ENCODE measurements around the gene LIM2. TPM values are rescaled to one million over a fixed set of nuclear protein-coding genes. Genes with fewer than 3 reads are reported as not detected.
A peak's percentile ranks its signal among the peaks of the same experiment; 100 is the strongest.

The LIM2 gene
- total RNA-seq, 1 experiment from 2014 or later, result not detected

DNA sequence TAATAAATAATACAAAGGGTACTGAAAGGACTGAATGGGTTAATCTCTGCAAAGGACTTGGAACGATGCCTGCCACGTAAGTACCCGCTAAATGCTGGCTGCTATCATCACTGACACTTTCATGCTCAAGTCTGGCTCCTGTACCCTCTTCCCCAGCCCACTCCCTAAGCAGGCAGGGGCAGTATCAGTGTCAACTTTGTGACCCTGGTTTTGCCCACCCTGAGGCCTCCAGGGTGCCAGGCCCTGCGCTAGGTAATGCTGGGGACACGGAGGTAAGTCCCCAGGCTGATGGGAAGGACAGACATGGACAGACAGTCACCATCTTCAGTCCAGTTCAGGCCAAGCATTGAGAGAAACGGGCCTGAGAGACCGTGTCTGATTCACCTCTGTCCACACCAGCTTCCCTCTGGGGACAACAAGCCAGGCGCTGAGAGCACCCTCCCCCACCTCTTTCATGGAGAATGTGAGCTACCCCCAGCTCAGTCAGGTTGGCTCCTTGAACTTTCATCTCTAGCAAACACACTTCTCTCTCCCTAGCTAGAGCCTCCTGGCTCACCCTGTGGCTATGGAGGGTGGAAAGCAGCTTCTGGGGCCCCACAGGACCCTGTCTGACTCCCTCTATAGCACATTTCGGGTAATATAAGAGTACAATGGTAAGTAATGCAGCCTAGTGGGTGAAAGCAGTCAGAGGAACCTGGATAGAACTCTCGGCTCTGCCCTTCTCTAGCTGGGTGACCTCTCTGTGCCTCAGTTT is 22.4 kb downstream of the LIM2 start:
- Histone ChIP-seq H3K27ac (peak overlapping the region; percentile 17), H3K36me3 (ENCODE audit: low read depth) (no peaks in the 10 kb centered on the region), H3K27me3 (ENCODE audit: insufficient read depth, low read depth) (0 out of 2 replicates have a peak, but pooled peaks cover 1% of the 10 kb centered on the region), H3K9me2 (ENCODE audit: insufficient read depth) (no peaks in the 10 kb centered on the region), H3K79me2 (ENCODE audit: low read depth) (peaks cover 42% of the 10 kb centered on the region), H3K4me1 (replicated peaks; ENCODE audit: insufficient read depth) (peaks cover 36% of the 10 kb centered on the region), H4K20me1 (ENCODE audit: insufficient read depth) (peaks cover 7% of the 10 kb centered on the region; the same call in 1 of the 2 replicates), H3K9me3 (ENCODE audit: insufficient read depth, low read depth) (no peaks in the 10 kb centered on the region), H3K4me2 (peak overlapping the region; percentile 84), H2AFZ (peak overlapping the region; percentile 88), H3K4me3 (peak overlapping the region; percentile 92), H3F3A (ENCODE audit: insufficient read depth, low read depth) (peaks cover 31% of the 10 kb centered on the region)
- DNase-seq, result peak; percentile 25 to 41
- TF ChIP-seq EZH2 (IDR thresholded peaks at IDR 0.05; ENCODE audit: low read depth), result no peak
- TF ChIP-seq, protein P1, sequence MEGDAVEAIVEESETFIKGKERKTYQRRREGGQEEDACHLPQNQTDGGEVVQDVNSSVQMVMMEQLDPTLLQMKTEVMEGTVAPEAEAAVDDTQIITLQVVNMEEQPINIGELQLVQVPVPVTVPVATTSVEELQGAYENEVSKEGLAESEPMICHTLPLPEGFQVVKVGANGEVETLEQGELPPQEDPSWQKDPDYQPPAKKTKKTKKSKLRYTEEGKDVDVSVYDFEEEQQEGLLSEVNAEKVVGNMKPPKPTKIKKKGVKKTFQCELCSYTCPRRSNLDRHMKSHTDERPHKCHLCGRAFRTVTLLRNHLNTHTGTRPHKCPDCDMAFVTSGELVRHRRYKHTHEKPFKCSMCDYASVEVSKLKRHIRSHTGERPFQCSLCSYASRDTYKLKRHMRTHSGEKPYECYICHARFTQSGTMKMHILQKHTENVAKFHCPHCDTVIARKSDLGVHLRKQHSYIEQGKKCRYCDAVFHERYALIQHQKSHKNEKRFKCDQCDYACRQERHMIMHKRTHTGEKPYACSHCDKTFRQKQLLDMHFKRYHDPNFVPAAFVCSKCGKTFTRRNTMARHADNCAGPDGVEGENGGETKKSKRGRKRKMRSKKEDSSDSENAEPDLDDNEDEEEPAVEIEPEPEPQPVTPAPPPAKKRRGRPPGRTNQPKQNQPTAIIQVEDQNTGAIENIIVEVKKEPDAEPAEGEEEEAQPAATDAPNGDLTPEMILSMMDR (conservative IDR thresholded peaks at IDR 0.05), result no peak; the same call in 1 of the 2 replicates
- intact Hi-C loops (cut with micrococcal nuclease; ENCODE audit: unreplicated experiment), result loop anchor here (5.0 to 10.0 kb wide), 2 partner anchors 319 to 337 kb away; no protein-coding TSS in a partner anchor
- ChIA-PET POLR2A (ENCODE audit: unreplicated experiment) (interaction anchor here (1.2 kb wide), 1 partner anchor 26 kb away, joined by 8 read pairs; no protein-coding TSS in a partner anchor), CTCF (no interaction called here)
- no TSS peak for BruUV-seq (replicated peaks)

DNA sequence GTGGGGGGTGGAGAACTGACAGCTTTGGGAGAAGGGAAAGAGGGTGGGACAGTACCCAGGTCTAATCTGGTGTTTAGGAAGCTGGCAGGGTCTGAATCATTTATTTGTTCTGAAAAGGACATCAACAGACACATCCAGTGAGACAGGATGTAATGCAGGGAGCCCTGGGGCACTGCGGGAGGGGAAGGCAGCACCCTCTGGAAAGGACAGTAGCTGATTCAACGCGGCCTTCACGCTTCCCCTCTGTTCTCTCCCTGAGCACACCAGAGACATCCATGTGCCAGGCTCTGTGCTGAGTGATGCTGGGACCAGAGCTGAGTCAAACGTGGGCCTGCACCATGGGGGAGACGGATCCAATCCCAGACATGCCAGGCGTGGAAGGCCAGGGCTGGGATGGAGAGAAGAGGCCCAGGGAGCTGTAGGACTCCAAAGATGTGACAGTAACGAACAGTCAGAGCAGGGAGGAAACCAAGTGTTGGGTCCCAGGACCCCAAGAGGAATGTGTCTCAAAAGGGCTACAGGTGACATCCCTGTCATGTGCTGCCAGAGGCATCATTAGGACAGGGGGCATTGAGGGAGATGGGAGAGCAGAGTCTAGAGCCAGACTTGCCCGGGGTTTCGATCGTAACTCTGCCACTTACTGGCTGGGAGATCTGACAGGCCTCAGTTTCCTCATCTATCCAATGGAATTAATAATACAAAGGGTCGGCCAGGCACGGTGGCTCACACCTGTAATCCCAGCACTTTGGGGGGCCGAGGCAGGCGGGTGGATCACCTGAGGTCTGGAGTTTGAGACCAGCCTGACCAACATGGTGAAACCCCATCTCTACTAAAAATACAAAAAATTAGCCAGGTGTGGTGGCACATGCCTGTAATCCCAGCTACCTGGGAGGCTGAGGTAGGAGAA is 23.3 kb downstream of the LIM2 start:
- Histone ChIP-seq H3K4me3 (no peak overlapping the region), H3K27ac (peak overlapping the region; percentile 22), H3K27me3 (ENCODE audit: insufficient read depth, low read depth) (no peaks in the 10 kb centered on the region), H3K9me3 (ENCODE audit: insufficient read depth, low read depth) (no peaks in the 10 kb centered on the region), H4K20me1 (ENCODE audit: insufficient read depth) (peaks cover 7% of the 10 kb centered on the region; the same call in 1 of the 2 replicates), H3K9me2 (ENCODE audit: insufficient read depth) (no peaks in the 10 kb centered on the region), H3K4me1 (replicated peaks; ENCODE audit: insufficient read depth) (peaks cover 36% of the 10 kb centered on the region), H2AFZ (no peak overlapping the region), H3F3A (ENCODE audit: insufficient read depth, low read depth) (peaks cover 31% of the 10 kb centered on the region), H3K79me2 (ENCODE audit: low read depth) (peaks cover 42% of the 10 kb centered on the region), H3K4me2 (peak overlapping the region; percentile 34), H3K36me3 (ENCODE audit: low read depth) (no peaks in the 10 kb centered on the region)
- ChIA-PET CTCF (interaction anchor here (0.6 kb wide), 1 partner anchor 329 kb away, joined by 3 read pairs; the partner anchor contains the start of gene KLK12), POLR2A (ENCODE audit: unreplicated experiment) (interaction anchor here (0.6 kb wide), 2 partner anchors 294 to 341 kb away, joined by 3 to 21 read pairs; no protein-coding TSS in a partner anchor)
- no peak for TF ChIP-seq EZH2 (IDR thresholded peaks at IDR 0.05; ENCODE audit: low read depth)
- TF ChIP-seq, protein P1 (conservative IDR thresholded peaks at IDR 0.05), result no peak
- BruUV-seq (replicated peaks), result no TSS peak
- DNase-seq, result peak; percentile 19 to 44
- intact Hi-C loops (cut with micrococcal nuclease; ENCODE audit: unreplicated experiment), result loop anchor here (5.0 to 10.0 kb wide), 2 partner anchors 320 to 338 kb away; no protein-coding TSS in a partner anchor

DNA sequence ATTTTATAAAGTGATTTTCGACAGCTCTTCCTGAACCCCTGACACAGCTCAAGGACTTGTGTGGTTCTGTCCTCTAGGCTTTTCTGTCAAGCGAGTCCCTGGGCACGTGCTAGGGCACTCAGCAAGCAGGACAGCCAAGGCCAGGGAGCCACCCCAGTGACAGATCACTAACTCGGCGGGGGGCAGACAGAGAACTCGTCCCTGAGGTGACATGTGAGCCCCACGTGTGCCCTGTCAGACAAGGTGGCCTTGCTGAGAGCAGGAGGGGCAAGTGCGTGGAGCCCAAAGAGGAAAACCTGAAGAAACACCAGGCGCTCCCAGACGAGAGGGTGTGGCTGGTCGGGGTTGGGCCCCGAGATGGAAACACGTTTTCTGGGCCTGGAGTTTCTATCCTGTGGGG is 26.5 kb downstream of the LIM2 start:
- no peak overlapping the region for H3K4me3 ChIP-seq
- POLR2A ChIA-PET (ENCODE audit: unreplicated experiment), result no interaction called here
- CTCF ChIA-PET, result interaction anchor here (0.6 kb wide), 1 partner anchor 297 kb away, joined by 3 read pairs; no protein-coding TSS in a partner anchor
- no peaks in the 10 kb centered on the region for H3K9me2 ChIP-seq (ENCODE audit: insufficient read depth)
- H3K27me3 ChIP-seq (ENCODE audit: insufficient read depth, low read depth), result no peaks in the 10 kb centered on the region
- H3K36me3 ChIP-seq (ENCODE audit: low read depth), result no peaks in the 10 kb centered on the region
- H3K4me2 ChIP-seq, result no peak overlapping the region
- peaks cover 42% of the 10 kb centered on the region for H3K79me2 ChIP-seq (ENCODE audit: low read depth)
- no peaks in the 10 kb centered on the region for H3K9me3 ChIP-seq (ENCODE audit: insufficient read depth, low read depth)
- peaks cover 31% of the 10 kb centered on the region for H3K4me1 ChIP-seq (replicated peaks; ENCODE audit: insufficient read depth)
- no peak overlapping the region for H2AFZ ChIP-seq
- TF ChIP-seq, protein P1 (conservative IDR thresholded peaks at IDR 0.05), result no peak
- no peak for TF ChIP-seq EZH2 (IDR thresholded peaks at IDR 0.05; ENCODE audit: low read depth)
- no peak for DNase-seq
- BruUV-seq (replicated peaks), result no TSS peak
- peaks cover 14% of the 10 kb centered on the region; the same call in 1 of the 2 replicates for H4K20me1 ChIP-seq (ENCODE audit: insufficient read depth)
- H3F3A ChIP-seq (ENCODE audit: insufficient read depth, low read depth), result peaks cover 30% of the 10 kb centered on the region; the same call in 1 of the 2 replicates
- H3K27ac ChIP-seq, result no peak overlapping the region
- intact Hi-C loops (cut with micrococcal nuclease; ENCODE audit: unreplicated experiment), result loop anchor here (10.0 kb wide), 1 partner anchor 324 kb away; no protein-coding TSS in a partner anchor

Measured in PC-9 (cell line).